Mucosa of stomach (tissue), 1 donor: ENCODE data around the gene KLHL36.
"Not testable (repeated sequence)": the region's sequence is repeated elsewhere in the genome, so short reads cannot be mapped to it uniquely, and the experiment has no call there.

ENCODE experiments used
- H3K27me3 ChIP-seq: one replicate; pipeline ENCODE4 v1.7.0; 2013; ENCODE audit warnings: mild to moderate bottlenecking, low read length; ENCODE audit not compliant: control insufficient read depth, insufficient read depth
- H3K36me3 ChIP-seq: one replicate; pipeline ENCODE4 v1.7.0; 2013; ENCODE audit warnings: low read length; ENCODE audit not compliant: control insufficient read depth, insufficient read depth
- H3K4me1 ChIP-seq: one replicate; pipeline ENCODE4 v1.7.0; 2013; ENCODE audit warnings: mild to moderate bottlenecking, low read length; ENCODE audit not compliant: control insufficient read depth, insufficient read depth
- H3K4me3 ChIP-seq: one replicate; pipeline ENCODE4 v1.7.0; 2013; ENCODE audit warnings: low read length
- H3K9ac ChIP-seq: one replicate; pipeline ENCODE4 v1.7.0; 2013; ENCODE audit warnings: mild to moderate bottlenecking, low read length, moderate library complexity
- H3K9me3 ChIP-seq: one replicate; pipeline ENCODE4 v1.7.0; 2013; ENCODE audit warnings: mild to moderate bottlenecking, low read length, moderate library complexity; ENCODE audit not compliant: control insufficient read depth
- donor health status: Pancreatic carcinoma.

Gene KLHL36

GRCh38 chr16:84680843-84681629 is 32.7 kb downstream of the KLHL36 start:
- Histone ChIP-seq H3K9ac (no peak overlapping the region), H3K36me3 (no peaks in the 10 kb centered on the region), H3K4me1 (no peaks in the 10 kb centered on the region), H3K27me3 (peaks cover 7% of the 10 kb centered on the region), H3K4me3 (no peak overlapping the region), H3K9me3 (no peaks in the 10 kb centered on the region)

GRCh38 chr16:84683691-84684591 is 35.6 kb downstream of the KLHL36 start:
- H3K36me3 ChIP-seq: no peaks in the 10 kb centered on the region
- no peaks in the 10 kb centered on the region for H3K4me1 ChIP-seq
- H3K27me3 ChIP-seq: no peaks in the 10 kb centered on the region
- no peak overlapping the region for H3K9ac ChIP-seq
- no peaks in the 10 kb centered on the region for H3K9me3 ChIP-seq
- no peak overlapping the region for H3K4me3 ChIP-seq

GRCh38 chr16:84684592-84684965 is 36.3 kb downstream of the KLHL36 start:
- Histone ChIP-seq H3K9me3 (no peaks in the 10 kb centered on the region), H3K4me3 (no peak overlapping the region), H3K27me3 (no peaks in the 10 kb centered on the region), H3K9ac (no peak overlapping the region), H3K4me1 (no peaks in the 10 kb centered on the region), H3K36me3 (no peaks in the 10 kb centered on the region)

DNA sequence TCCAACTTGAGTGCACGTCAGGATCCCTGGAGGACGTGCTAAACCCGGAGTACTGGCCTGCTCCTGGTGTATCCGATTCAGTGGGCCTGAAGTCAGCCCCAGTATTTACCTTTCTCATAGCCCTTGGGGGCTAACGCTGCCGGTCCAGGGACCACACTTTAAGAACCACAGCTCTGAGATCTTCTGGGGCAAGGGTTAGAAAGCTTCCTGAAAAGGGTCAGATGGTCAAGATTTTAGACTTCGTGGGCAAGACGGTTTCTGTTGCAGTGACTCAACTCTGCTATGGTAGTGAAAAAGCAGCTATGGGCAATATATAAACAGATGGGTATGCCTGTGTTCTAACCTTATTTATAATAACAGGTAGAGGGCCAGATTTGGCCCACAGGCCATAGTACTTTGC is 36.9 kb downstream of the KLHL36 start:
- Histone ChIP-seq H3K27me3 (no peaks in the 10 kb centered on the region), H3K4me3 (no peak overlapping the region), H3K36me3 (no peaks in the 10 kb centered on the region), H3K9me3 (no peaks in the 10 kb centered on the region), H3K4me1 (no peaks in the 10 kb centered on the region), H3K9ac (no peak overlapping the region)

DNA sequence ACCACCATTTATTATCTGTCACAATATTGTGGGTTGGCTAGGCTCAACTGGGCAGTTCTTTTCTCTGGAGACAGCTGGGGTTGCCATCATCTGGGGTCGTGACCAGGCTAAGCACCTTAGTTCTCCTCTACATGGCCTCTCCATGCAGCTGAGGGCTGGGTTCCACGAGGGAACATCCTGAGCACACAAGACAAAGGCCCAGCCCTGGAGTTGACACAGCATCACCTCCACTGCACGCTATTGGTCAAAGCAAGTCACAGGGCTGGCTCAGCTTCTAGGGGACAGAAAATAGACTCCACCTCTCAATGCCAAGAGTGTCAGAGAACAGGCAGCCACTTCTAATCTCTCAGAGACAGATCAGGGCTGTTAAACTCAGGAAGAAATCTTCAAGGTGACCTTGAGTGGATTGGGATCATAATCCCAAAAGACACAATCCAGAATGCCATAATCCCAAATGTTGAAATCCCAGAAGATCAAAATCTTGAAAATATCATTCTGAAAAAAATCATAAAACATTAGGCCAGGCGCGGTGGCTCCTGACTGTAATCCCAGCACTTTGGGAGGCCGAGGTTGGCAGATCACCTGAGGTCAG is 38.5 kb downstream of the KLHL36 start:
- H3K9me3 ChIP-seq: no peaks in the 10 kb centered on the region
- no peaks in the 10 kb centered on the region for H3K27me3 ChIP-seq
- H3K9ac ChIP-seq: no peak overlapping the region
- H3K4me1 ChIP-seq: peaks cover 8% of the 10 kb centered on the region
- H3K4me3 ChIP-seq: no peak overlapping the region
- H3K36me3 ChIP-seq: no peaks in the 10 kb centered on the region

DNA sequence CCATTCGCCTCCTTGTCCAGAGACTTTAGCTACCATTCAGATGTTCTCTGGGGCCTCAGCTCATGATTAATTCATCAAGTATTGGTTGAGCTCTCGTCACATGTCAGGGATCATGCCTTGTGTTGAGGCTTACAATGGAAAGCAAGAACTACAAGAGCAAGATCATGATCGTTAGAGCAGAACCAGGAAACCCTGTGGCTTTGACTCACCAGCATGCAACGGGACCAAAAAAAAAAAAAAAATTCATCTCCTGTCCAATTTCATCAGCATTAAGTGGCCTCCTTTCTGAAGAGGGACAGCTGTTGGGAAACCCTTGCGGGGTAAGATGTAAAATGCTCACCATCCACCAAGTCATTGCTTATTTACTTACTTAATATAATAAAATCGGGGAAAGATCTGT is 39.4 kb downstream of the KLHL36 start:
- H3K4me3 ChIP-seq: no peak overlapping the region
- H3K9me3 ChIP-seq: no peaks in the 10 kb centered on the region
- H3K4me1 ChIP-seq: peaks cover 8% of the 10 kb centered on the region
- H3K36me3 ChIP-seq: no peaks in the 10 kb centered on the region
- no peak overlapping the region for H3K9ac ChIP-seq
- no peaks in the 10 kb centered on the region for H3K27me3 ChIP-seq

- not testable (repeated sequence) for H3K4me1 ChIP-seq, H3K9ac ChIP-seq, H3K27me3 ChIP-seq, H3K9me3 ChIP-seq, H3K36me3 ChIP-seq, H3K4me3 ChIP-seq
Observed at GRCh38 chr16:84688163-84688562, 39.9 kb downstream of the KLHL36 start.

- no peaks in the 10 kb centered on the region for H3K9me3 ChIP-seq
- no peaks in the 10 kb centered on the region for H3K27me3 ChIP-seq
- no peaks in the 10 kb centered on the region for H3K36me3 ChIP-seq
- H3K4me3 ChIP-seq: no peak overlapping the region
- H3K9ac ChIP-seq: no peak overlapping the region
- peaks cover 8% of the 10 kb centered on the region for H3K4me1 ChIP-seq
Observed at GRCh38 chr16:84689111-84689510, 40.8 kb downstream of the KLHL36 start.

GRCh38 chr16:84690088-84690819 is 41.9 kb downstream of the KLHL36 start:
- no peaks in the 10 kb centered on the region for H3K9me3 ChIP-seq
- no peak overlapping the region for H3K4me3 ChIP-seq
- H3K9ac ChIP-seq: no peak overlapping the region
- no peaks in the 10 kb centered on the region for H3K36me3 ChIP-seq
- peaks cover 8% of the 10 kb centered on the region for H3K4me1 ChIP-seq
- no peaks in the 10 kb centered on the region for H3K27me3 ChIP-seq

DNA sequence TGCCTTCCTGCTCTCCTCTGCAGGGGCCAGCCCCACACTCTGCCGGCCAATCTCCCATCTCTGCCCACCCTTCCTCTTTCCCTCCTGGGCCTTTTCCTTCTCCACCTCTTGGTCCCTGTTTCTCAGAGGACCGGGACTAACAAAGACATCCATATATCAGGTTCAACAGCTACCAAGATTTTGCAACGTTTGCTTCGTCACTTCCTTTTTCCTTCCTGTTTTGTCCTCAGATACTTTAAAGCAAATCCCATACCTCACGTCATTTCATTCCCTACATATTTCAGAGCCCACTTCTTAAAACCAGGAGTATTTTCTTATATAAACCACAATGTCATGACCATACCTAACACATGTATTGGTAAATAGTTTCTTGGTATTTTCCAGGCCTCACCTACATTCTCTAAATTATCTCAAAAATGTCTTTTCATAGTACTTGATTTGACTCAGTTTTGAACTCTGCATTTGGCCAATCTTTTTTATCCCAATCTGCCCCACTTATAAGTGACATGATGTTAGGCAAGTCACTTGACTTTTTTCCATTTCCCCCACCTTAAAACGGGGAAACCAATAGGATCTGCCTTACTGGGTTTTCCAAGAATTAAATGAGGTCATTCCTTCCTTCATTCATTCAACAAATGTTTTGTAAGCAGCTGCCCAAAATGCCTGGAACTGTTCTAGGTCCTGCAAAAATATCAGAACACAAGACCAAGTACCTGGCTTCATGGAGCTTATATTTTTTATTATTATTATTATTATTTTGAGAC is 44.3 kb downstream of the KLHL36 start:
- Histone ChIP-seq H3K36me3 (no peaks in the 10 kb centered on the region), H3K4me3 (no peak overlapping the region), H3K9me3 (no peaks in the 10 kb centered on the region), H3K4me1 (peaks cover 8% of the 10 kb centered on the region), H3K9ac (no peak overlapping the region), H3K27me3 (no peaks in the 10 kb centered on the region)

DNA sequence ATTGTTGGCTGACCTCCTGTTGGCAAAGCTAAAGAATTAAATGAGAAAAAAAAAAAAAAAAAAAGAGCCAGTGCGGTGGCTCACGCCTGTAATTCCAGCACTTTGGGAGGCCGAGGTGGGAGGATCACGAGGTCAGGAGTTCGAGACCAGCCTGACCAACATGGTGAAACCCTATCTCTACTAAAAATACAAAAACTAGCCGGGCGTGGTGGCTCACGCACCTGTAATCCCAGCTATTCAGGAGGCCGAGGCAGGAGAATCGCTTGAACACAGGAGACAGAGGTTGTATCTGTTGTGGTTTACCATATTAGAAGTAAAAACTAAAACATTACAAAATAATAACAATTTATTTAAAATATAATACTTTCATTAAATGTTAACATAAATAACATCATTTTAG is 45.6 kb downstream of the KLHL36 start:
- not testable (repeated sequence) for H3K36me3 ChIP-seq, H3K27me3 ChIP-seq

More for the DNA sequence above, 45.6 kb downstream of the KLHL36 start:
- H3K4me1 ChIP-seq, H3K9ac ChIP-seq, H3K4me3 ChIP-seq, H3K9me3 ChIP-seq: not testable (repeated sequence)
